D721Med (cell line): ENCODE measurements around the gene KRT37.
"Not testable (repeated sequence)": the region's sequence is repeated elsewhere in the genome, so short reads cannot be mapped to it uniquely, and the experiment has no call there.

ENCODE experiments used
- DNase-seq: peaks from one replicate; pipeline ENCODE4 v3.0.0; 2011; ENCODE audit warnings: low spot score; ENCODE audit not compliant: insufficient read length
- FAIRE-seq: peaks from 2 replicates; lab custom pipeline; 2011; peaks lifted over from hg19 to GRCh38; lab: Jason Lieb, UNC
- CTCF ChIP-seq: IDR thresholded peaks from 2 replicates; pipeline ENCODE4 v1.5.1; 2012; ENCODE audit warnings: mild to moderate bottlenecking, control low read depth; ENCODE audit not compliant: insufficient read depth; ENCODE audit errors: missing control alignments

The KRT37 gene

GRCh38 chr17:41428591-41429291 lies 4.4 kb upstream of the KRT37 start:
- FAIRE-seq (no peak), DNase-seq (no peak)
- TF ChIP-seq CTCF = no peak

GRCh38 chr17:41422586-41422985 lies 1.8 kb downstream of the KRT37 start:
- DNase-seq, FAIRE-seq: not testable (repeated sequence)

- no peak for TF ChIP-seq CTCF
- no peak for FAIRE-seq
These were observed 2.8 kb downstream of the KRT37 start for GRCh38 chr17:41421617-41422016.

GRCh38 chr17:41421116-41421515 lies 3.3 kb downstream of the KRT37 start:
- FAIRE-seq = no peak
- no peak for TF ChIP-seq CTCF
- no peak for DNase-seq

More at GRCh38 chr17:41421617-41422016, 2.8 kb downstream of the KRT37 start:
- DNase-seq = no peak

- DNase-seq (no peak), FAIRE-seq (no peak)
- no peak for TF ChIP-seq CTCF
These were observed 4.3 kb downstream of the KRT37 start for GRCh38 chr17:41420134-41420533.

- FAIRE-seq = no peak
- TF ChIP-seq CTCF = no peak
- DNase-seq = no peak
These were observed 4.7 kb downstream of the KRT37 start for GRCh38 chr17:41419716-41420115.

- DNase-seq (no peak), FAIRE-seq (no peak)
- TF ChIP-seq CTCF = no peak
These were observed 6.1 kb downstream of the KRT37 start for GRCh38 chr17:41418116-41418860.
